ENCODE measurements around the gene AGPAT3. TPM values are rescaled to one million over a fixed set of nuclear protein-coding genes. Genes with fewer than 3 reads are reported as not detected.

AGPAT3 gene
- total RNA-seq, 2 experiments from 2014 or later, result 80.3 to 93.1 TPM

DNA sequence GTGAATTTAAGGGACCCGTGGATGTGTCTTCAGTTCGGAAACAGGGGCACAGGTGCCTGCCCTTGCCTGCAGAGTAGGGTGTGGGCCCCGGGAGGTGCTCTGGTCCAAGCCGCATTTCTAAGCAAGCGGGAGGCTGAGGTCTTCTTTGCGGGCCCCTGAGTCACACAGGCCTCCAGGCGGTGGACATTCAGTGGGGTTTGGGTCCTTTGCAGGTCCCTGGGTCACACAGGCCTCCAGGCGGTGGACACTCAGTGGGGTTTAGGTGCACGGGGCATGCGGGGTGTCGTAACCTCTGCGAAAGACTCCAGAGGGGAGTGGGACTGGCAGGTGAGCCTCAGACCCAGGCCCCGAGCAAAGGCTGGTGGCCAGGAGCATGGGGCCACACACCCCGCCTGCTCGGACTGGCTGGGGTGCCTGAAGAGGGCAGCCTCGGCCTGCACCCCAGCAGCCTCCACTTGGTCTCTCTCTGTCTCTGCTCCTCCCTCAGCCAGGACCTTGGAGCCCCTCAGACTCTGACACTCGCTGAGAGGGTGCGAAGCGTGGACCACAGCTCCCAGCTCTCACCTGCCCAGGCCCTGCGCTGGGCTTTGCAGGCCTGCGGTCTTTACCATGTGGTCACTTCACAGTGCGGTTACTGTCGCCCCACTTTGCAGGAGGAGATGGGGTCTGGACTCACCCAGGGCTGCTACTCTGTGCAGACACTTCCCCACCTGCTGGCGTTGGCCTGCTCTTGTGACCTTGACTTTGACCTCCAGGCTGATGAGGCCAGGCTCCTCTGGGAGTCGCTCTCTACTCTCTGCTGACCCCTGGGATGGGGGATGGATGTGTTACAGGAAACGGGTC, 6.0 kb upstream of the AGPAT3 start:
- Mint-ChIP-seq H3K36me3 (ENCODE audit: low read depth) (no peaks in the 10 kb centered on the region), H3K4me3 (no peak overlapping the region), H3K4me1 (peaks cover 42% of the 10 kb centered on the region), H3K27ac (no peak overlapping the region), H3K9me3 (no peaks in the 10 kb centered on the region), H3K27me3 (peaks cover 2% of the 10 kb centered on the region)
- POLR2A ChIA-PET, result no interaction called here
- no peak for DNase-seq
- CTCF ChIA-PET, result interaction anchor here (1.4 kb wide), 1 partner anchor 14 kb away, joined by 4 read pairs; no protein-coding TSS in a partner anchor

DNA sequence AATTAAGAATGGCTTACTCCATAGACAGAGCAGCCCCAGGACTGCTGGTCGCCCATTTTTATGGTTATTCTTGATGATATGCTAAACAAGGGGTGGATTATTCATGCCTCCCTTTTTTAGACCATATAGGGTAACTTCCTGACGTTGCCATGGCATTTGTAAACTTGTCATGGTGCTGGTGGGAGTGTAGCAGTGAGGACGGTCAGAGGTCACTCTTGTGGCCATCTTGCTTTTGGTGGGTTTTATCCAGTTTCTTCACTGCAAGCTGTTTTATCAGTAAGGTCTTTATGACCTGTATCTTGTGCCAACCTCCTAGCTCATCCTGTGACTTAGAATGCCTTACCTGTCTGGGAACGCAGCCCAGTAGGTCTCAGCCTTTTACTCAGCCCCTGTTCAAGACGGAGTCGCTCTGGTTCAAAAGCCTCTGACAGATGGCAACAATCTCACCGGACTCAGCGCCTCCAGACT, 5.2 kb upstream of the AGPAT3 start:
- H3K27ac Mint-ChIP-seq, result no peak overlapping the region
- no peaks in the 10 kb centered on the region for H3K9me3 Mint-ChIP-seq
- H3K27me3 Mint-ChIP-seq, result peaks cover 2% of the 10 kb centered on the region
- H3K4me3 Mint-ChIP-seq, result no peak overlapping the region
- CTCF ChIA-PET, result interaction anchor here (0.6 kb wide), 1 partner anchor 31 kb away, joined by 3 read pairs; no protein-coding TSS in a partner anchor
- DNase-seq, result no peak
- POLR2A ChIA-PET, result no interaction called here
- peaks cover 34% of the 10 kb centered on the region for H3K4me1 Mint-ChIP-seq
- H3K36me3 Mint-ChIP-seq (ENCODE audit: low read depth), result no peaks in the 10 kb centered on the region

DNA sequence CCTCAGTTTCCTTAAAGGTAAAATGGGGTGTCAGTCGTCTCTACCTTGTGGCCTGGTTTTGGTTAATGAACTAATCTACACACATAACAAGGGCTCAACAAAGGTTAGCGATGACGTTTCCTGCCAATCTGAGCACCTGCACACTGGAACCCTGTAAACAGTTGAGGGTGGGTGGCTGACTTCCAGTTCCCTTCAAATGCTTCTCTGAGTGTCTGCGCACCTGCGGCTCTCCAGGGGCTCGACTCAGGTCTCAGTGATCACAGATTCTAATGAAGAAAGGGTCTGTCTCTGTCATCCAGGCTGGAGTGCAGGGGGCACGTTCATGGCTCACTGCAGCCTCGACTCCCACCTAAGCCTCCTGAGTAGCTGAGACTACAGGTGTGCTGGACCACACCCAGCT, 3.3 kb upstream of the AGPAT3 start:
- POLR2A ChIA-PET, result no interaction called here
- H3K9me3 Mint-ChIP-seq, result no peaks in the 10 kb centered on the region
- H3K27me3 Mint-ChIP-seq, result peaks cover 2% of the 10 kb centered on the region
- CTCF ChIA-PET, result interaction anchor here (1.3 kb wide), 1 partner anchor 11 kb away, joined by 4 read pairs; no protein-coding TSS in a partner anchor
- H3K4me3 Mint-ChIP-seq, result no peak overlapping the region
- peaks cover under 1% of the 10 kb centered on the region for H3K36me3 Mint-ChIP-seq (ENCODE audit: low read depth)
- peaks cover 22% of the 10 kb centered on the region for H3K4me1 Mint-ChIP-seq
- H3K27ac Mint-ChIP-seq, result no peak overlapping the region
- no peak for DNase-seq

DNA sequence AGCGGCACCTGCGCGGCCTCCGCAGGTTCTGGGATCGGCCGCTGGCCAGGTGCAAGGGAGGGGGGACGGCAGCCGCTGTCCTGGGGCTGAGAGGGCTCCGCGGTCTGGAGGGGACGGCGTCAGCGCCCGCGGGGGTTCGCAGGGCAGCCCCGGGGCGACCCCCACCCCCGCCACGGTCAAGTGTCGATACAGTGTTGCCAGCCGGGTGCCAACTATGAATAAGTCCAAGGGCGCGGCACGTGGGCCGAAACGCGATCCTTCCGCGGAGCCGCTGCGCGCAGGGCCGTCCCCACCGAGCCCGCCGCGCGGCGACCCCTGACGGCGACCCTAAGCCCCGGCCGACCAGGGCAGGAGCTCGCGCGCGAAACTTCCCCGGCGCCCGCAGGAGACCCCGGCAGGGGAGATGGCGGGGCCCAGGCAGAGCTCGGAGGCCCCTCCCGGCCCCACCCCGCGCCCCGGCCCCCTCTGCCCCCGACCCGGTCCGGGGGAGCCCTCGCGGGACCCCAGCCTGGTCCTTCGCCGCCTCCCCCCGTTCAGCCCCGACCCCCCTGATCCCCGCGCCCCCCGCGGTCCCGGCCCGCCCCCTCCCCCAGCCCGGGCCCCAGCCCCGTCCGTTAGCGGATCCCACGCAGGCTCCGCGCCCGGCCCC, 586 bp upstream of the AGPAT3 start:
- POLR2A ChIA-PET, result no interaction called here
- H3K9me3 Mint-ChIP-seq, result no peaks in the 10 kb centered on the region
- H3K4me1 Mint-ChIP-seq, result peaks cover 43% of the 10 kb centered on the region
- no peak overlapping the region for H3K27ac Mint-ChIP-seq
- peak; percentile 15 for DNase-seq
- H3K36me3 Mint-ChIP-seq (ENCODE audit: low read depth), result peaks cover 26% of the 10 kb centered on the region
- peaks cover 2% of the 10 kb centered on the region for H3K27me3 Mint-ChIP-seq
- CTCF ChIA-PET, result interaction anchor here (0.5 to 1.1 kb wide), 4 partner anchors 37 to 544 kb away, joined by 3 to 4 read pairs (median 3); no protein-coding TSS in a partner anchor
- peak overlapping the region; percentile 16 for H3K4me3 Mint-ChIP-seq

DNA sequence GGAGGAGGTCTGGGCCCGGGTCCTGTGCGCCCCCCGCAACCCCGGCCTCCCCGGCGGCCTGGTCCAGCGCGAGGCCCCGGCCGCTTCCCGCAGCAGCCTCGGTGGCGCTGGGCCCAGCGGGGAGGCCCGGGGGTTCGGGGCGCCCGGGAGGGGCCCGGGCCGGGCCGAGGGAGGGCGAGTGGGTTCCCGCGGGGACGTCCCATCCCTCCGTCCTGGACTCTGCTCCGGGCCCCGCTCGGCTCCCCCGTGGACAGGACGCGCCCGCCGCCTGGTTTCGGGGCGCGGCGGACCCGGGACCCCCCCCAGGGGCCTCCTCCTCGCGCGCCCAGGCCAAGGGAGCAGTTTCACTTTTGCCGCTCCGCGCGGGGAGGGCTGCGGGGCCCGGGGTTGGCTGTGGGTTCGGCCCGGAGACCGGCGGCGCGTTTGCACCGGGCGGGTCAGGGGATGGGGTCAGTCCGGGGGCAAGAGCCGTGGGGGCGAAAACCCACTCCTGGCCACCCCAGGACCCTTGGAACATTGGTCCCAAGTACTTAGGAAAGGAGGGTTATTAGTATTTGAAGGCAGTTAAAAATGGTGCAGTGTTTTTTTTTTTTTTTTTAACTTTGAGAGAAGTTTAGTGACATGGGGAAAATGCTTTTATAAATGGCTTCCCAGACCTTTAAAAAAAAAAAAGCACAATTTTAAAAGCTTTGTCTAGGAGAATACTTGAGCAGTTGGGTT, 677 bp downstream of the AGPAT3 start:
- Mint-ChIP-seq H3K4me3 (peak overlapping the region; percentile 78), H3K27ac (peak overlapping the region; percentile 91), H3K4me1 (peaks cover 53% of the 10 kb centered on the region), H3K27me3 (peaks cover 2% of the 10 kb centered on the region), H3K36me3 (ENCODE audit: low read depth) (peaks cover 27% of the 10 kb centered on the region), H3K9me3 (no peaks in the 10 kb centered on the region)
- DNase-seq, result peak; percentile 66
- ChIA-PET POLR2A (no interaction called here), CTCF (interaction anchor here (0.9 kb wide), 1 partner anchor 20 kb away, joined by 3 read pairs; no protein-coding TSS in a partner anchor)

DNA sequence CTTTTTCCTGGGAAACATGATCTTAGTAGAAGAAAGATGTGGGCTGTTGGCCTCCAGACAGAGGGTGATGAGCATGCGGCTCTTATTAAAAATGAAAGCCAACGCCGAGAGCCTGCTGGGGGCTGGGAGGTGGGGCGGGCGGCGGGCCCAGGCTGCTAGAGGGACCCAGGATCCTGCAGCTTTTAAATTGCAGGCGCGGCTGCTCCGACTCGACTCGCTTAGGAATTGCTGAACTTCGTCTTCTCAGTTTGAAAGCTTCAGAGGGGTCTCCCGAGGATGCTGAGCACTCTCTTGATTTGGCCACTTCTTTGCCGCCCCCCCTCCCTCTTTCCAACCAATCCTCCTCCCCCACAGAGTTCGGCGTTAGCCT, 1.2 kb downstream of the AGPAT3 start:
- Mint-ChIP-seq H3K27ac (peak overlapping the region; percentile 91), H3K4me1 (peaks cover 58% of the 10 kb centered on the region), H3K9me3 (no peaks in the 10 kb centered on the region), H3K27me3 (peaks cover under 1% of the 10 kb centered on the region), H3K36me3 (ENCODE audit: low read depth) (peaks cover 33% of the 10 kb centered on the region), H3K4me3 (peak overlapping the region; percentile 78)
- ChIA-PET POLR2A (no interaction called here), CTCF (interaction anchor here (0.9 kb wide), 1 partner anchor 20 kb away, joined by 3 read pairs; no protein-coding TSS in a partner anchor)
- DNase-seq, result peak; percentile 48

DNA sequence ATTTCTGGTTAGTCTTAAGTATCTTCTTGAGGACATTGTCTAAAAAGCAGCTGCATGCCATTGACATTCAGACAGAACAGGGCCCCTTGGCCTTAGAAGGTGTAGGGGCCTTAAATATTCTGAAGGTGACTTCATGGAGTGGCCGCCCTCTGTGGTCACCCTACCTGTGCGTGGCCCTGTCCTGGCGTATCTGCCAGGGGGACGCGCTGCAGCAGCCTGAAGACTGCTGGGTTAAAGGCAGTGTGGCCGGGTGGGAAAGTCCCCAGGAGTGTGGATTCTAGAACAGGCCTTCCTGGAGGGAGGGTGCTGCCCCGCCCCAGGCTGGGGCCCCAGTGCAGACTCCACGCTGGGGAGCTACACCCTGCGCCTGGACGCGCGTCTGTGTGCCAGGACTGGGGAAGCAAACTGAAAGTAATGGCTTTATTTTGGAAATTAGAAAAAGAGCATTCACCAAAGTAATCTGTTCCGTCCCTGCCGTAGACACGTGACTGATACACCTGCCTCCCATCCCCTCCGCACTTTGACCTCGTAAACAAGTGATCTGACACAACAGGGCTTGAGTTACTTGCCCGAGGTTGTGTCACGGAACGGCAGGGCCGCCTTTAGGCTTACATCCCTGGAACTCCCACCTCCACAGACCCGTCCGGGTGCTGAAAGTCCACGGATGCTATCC, 1.8 kb downstream of the AGPAT3 start:
- H3K36me3 Mint-ChIP-seq (ENCODE audit: low read depth), result peaks cover 37% of the 10 kb centered on the region
- H3K4me1 Mint-ChIP-seq, result peaks cover 57% of the 10 kb centered on the region
- DNase-seq, result peak; percentile 40
- no peaks in the 10 kb centered on the region for H3K9me3 Mint-ChIP-seq
- CTCF ChIA-PET, result interaction anchor here (0.9 kb wide), 1 partner anchor 19 kb away, joined by 3 read pairs; no protein-coding TSS in a partner anchor
- POLR2A ChIA-PET, result no interaction called here
- H3K27ac Mint-ChIP-seq, result peak overlapping the region; percentile 91
- H3K27me3 Mint-ChIP-seq, result no peaks in the 10 kb centered on the region
- H3K4me3 Mint-ChIP-seq, result peak overlapping the region; percentile 78

DNA sequence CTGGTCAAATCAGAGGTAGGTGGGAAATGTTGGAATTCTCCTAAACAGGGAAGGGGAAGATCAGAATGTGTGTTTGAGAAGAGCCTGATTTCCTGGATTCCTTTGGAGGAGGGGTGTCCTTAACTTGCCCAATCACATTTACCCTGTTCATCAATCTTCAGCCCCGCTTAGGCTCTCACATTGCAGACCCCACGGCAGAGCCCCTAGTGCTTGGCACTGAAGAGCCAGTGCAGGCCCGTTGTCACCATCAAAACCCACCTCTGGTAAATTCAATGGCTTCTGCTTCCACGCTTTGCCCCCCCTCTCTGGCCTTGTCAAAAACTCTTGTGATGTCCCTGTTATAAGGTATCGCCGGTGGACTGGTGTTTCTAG, 2.3 kb downstream of the AGPAT3 start:
- H3K9me3 Mint-ChIP-seq, result no peaks in the 10 kb centered on the region
- POLR2A ChIA-PET, result no interaction called here
- no peaks in the 10 kb centered on the region for H3K27me3 Mint-ChIP-seq
- H3K4me3 Mint-ChIP-seq, result peak overlapping the region; percentile 78
- CTCF ChIA-PET, result no interaction called here
- H3K4me1 Mint-ChIP-seq, result peaks cover 58% of the 10 kb centered on the region
- DNase-seq, result no peak
- H3K27ac Mint-ChIP-seq, result peak overlapping the region; percentile 91
- peaks cover 38% of the 10 kb centered on the region for H3K36me3 Mint-ChIP-seq (ENCODE audit: low read depth)

DNA sequence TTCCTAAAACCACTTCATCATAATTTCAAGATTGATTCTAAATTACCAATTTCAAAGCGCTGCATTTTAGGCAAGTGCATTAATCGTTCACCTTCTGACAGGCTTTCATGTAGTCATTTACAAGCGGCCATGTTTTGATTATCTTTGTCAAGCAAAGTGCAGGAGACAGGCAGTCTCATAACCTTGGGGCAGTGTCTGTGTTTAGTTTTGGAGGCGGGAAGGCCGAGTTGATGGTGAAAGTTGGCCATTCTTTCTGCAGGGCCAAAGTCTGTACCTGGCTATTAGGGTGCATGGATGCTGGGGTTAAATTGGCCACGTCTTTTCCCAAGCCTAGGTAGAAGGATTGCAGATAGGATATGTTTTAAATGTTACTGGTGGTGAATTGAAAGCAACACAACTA, 2.9 kb downstream of the AGPAT3 start:
- POLR2A ChIA-PET, result no interaction called here

DNA sequence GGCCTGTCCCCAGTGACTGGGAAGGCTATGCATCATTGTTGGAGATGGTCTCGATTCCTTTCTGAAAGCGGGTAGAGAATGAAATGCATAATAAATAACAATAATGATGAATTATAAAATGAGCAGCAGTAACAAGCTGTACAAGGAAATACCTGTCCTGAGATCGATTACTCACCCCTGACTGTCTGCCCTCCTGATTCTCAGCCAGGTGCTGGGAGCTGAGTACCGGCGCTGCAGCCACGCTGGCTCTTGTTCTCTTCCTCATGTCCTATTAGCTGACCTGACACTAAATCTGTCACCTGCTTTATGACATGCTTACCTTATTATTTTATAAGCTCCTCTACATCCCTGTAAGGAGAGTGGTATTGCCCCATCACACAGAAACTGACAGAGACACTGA, 3.4 kb downstream of the AGPAT3 start:
- CTCF ChIA-PET, result interaction anchor here (1.3 kb wide), 2 partner anchors 12 to 25 kb away, joined by 3 to 4 read pairs; no protein-coding TSS in a partner anchor
- peaks cover 64% of the 10 kb centered on the region for H3K4me1 Mint-ChIP-seq
- H3K4me3 Mint-ChIP-seq, result peak overlapping the region; percentile 78
- H3K27ac Mint-ChIP-seq, result no peak overlapping the region
- no peaks in the 10 kb centered on the region for H3K9me3 Mint-ChIP-seq
- DNase-seq, result no peak
- no peaks in the 10 kb centered on the region for H3K27me3 Mint-ChIP-seq
- POLR2A ChIA-PET, result no interaction called here
- H3K36me3 Mint-ChIP-seq (ENCODE audit: low read depth), result peaks cover 47% of the 10 kb centered on the region

More for the DNA sequence above, 2.9 kb downstream of the AGPAT3 start:
- Mint-ChIP-seq H3K4me1 (peaks cover 64% of the 10 kb centered on the region), H3K4me3 (peak overlapping the region; percentile 78), H3K27me3 (no peaks in the 10 kb centered on the region), H3K27ac (peak overlapping the region; percentile 91), H3K9me3 (no peaks in the 10 kb centered on the region), H3K36me3 (ENCODE audit: low read depth) (peaks cover 45% of the 10 kb centered on the region)
- CTCF ChIA-PET, result interaction anchor here (1.3 kb wide), 2 partner anchors 12 to 25 kb away, joined by 3 to 4 read pairs; no protein-coding TSS in a partner anchor
- no peak for DNase-seq

DNA sequence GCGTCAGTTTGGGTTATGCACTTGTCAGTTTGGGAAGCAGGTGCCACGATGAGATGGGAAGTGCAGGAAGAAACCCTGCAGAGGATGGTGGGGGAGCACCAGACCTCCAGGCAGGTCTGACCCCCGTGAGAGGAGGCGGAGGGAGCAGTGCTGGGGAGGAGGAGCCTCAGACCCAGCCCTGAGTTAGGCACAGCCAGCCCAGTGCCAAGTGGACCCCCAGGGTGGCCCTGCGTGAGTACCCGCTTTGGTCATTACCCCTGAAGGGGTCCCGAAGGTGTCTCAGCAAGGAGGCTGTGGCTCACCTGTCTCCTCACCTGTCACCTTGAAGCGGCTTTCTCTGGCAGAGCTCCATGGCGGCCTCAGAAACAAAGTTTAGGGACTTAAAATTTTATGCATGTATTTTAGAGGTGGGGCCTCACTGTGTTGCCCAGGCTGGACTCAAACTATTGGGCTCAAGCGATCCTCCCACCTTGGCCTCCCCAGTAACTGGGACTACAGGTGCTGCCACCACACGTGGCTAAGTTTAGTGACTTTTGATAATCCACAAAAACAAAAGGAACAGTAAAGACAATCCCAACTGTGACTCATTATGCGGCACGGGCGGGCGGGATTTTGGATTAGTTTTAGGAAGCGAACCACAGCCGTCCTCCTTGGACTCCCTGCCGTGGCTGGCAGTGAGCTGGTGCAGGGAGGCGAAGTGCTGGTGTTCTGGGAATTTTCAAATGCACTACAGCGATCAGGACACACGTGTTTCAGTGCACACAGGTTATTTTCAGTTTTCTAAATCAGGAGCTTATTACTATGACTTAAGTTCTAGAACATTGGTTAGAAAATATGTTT, 4.7 kb downstream of the AGPAT3 start:
- Mint-ChIP-seq H3K36me3 (ENCODE audit: low read depth) (peaks cover 56% of the 10 kb centered on the region), H3K4me1 (peaks cover 70% of the 10 kb centered on the region)

More for the DNA sequence above, 4.7 kb downstream of the AGPAT3 start:
- Mint-ChIP-seq H3K27ac (no peak overlapping the region), H3K27me3 (no peaks in the 10 kb centered on the region), H3K4me3 (no peak overlapping the region), H3K9me3 (no peaks in the 10 kb centered on the region)
- ChIA-PET CTCF (interaction anchor here (1.2 kb wide), 1 partner anchor 21 kb away, joined by 3 read pairs; no protein-coding TSS in a partner anchor), POLR2A (no interaction called here)
- DNase-seq, result no peak
